Loucy (cell line): ENCODE results near the gene WASF2.

Experiments
- CTCF ChIP-seq: fragments of 200-600 bp; sonication (generic); conservative IDR thresholded peaks from 2 replicates; pipeline ENCODE4 v1.5.1; 2014; ENCODE audit warnings: mild to moderate bottlenecking, antibody characterized with exemption, low read length
- EZH2phosphoT487 ChIP-seq: fragments of 200-600 bp; IDR thresholded peaks from 2 replicates; pipeline ENCODE4 v1.6.1; 2018; ENCODE audit warnings: antibody characterized with exemption, mild to moderate bottlenecking, moderate library complexity, borderline replicate concordance

DNA sequence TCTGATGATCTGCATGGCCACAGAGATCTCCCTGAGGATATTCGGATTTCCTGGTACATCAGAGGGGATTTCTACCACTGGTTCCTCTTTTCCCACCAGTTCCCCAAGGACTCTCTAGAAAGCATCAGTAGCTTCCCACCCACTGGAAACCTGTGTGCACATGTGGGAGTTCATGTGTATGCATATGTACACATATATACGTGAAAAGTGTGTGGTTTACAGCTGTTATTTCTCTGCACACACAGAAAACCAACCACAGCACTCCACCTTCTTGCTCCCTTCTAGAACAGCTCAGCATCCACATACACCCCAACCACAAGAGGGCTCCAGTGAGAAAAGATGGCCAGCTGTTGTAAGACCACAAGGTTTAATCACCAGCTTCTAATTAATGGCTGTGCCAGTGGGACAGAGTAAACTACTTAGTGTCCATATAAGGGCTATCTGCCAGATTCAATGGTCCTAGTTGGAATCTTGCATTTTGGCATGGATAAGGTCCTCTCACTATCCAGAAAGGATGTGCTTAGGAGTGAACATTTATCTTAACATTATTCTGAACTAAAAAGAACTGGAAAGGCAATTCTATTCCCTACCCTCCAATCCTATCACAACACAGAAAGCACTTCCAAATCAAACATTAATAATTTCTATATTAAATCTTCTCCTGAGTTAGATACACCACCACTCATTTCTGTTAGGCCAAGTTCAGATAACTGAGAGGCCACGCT, 73.4 kb downstream of the WASF2 start:
- TF ChIP-seq CTCF (peak; percentile 90), EZH2phosphoT487 (no peak)
